ENCODE results near the gene CADPS. TPM values are rescaled to one million over a fixed set of nuclear protein-coding genes. Genes with fewer than 3 reads are reported as not detected.

Gene CADPS
- total RNA-seq, 1 donor from 2014 or later, result not detected

- Histone ChIP-seq H3K9me3 (no peaks in the 10 kb centered on the region), H3K4me3 (no peak overlapping the region), H3K27me3 (no peaks in the 10 kb centered on the region), H3K27ac (no peak overlapping the region), H3K36me3 (no peaks in the 10 kb centered on the region), H3K4me1 (no peaks in the 10 kb centered on the region)
- no peak for DNase-seq (ENCODE audit: low spot score in 2 of 2)
- TF ChIP-seq CTCF (IDR thresholded peaks at IDR 0.05), result no peak
- intact Hi-C loops (cut with DNase I), result no loop called here
Observed at GRCh38 chr3:62413687-62414086, 461.5 kb downstream of the CADPS start.

- no peak for DNase-seq (ENCODE audit: low spot score in 2 of 2)
- Histone ChIP-seq H3K27me3 (no peaks in the 10 kb centered on the region), H3K9me3 (no peaks in the 10 kb centered on the region), H3K27ac (no peak overlapping the region), H3K36me3 (no peaks in the 10 kb centered on the region), H3K4me3 (no peak overlapping the region), H3K4me1 (no peaks in the 10 kb centered on the region)
- intact Hi-C loops (cut with DNase I), result no loop called here
- no peak for TF ChIP-seq CTCF (IDR thresholded peaks at IDR 0.05)
Observed at GRCh38 chr3:62406945-62407344, 468.3 kb downstream of the CADPS start.

- H3K27ac ChIP-seq, result no peak overlapping the region
- TF ChIP-seq CTCF (IDR thresholded peaks at IDR 0.05), result no peak
Observed at GRCh38 chr3:62405566-62405965, 469.6 kb downstream of the CADPS start.

GRCh38 chr3:62405135-62405534 lies 470.1 kb downstream of the CADPS start:
- intact Hi-C loops (cut with DNase I), result no loop called here
- no peaks in the 10 kb centered on the region for H3K27me3 ChIP-seq
- no peak overlapping the region for H3K27ac ChIP-seq
- no peaks in the 10 kb centered on the region for H3K4me1 ChIP-seq
- no peak for DNase-seq (ENCODE audit: low spot score in 2 of 2)
- TF ChIP-seq CTCF (IDR thresholded peaks at IDR 0.05), result no peak
- no peaks in the 10 kb centered on the region for H3K9me3 ChIP-seq
- no peak overlapping the region for H3K4me3 ChIP-seq
- no peaks in the 10 kb centered on the region for H3K36me3 ChIP-seq

More at GRCh38 chr3:62405566-62405965, 469.6 kb downstream of the CADPS start:
- no peak for DNase-seq (ENCODE audit: low spot score in 2 of 2)
- H3K4me1 ChIP-seq, result no peaks in the 10 kb centered on the region
- H3K27me3 ChIP-seq, result no peaks in the 10 kb centered on the region
- no peaks in the 10 kb centered on the region for H3K9me3 ChIP-seq
- no peaks in the 10 kb centered on the region for H3K36me3 ChIP-seq
- intact Hi-C loops (cut with DNase I), result no loop called here
- no peak overlapping the region for H3K4me3 ChIP-seq

- TF ChIP-seq CTCF (IDR thresholded peaks at IDR 0.05), result no peak
- no peaks in the 10 kb centered on the region for H3K27me3 ChIP-seq
- H3K4me1 ChIP-seq, result no peaks in the 10 kb centered on the region
- no peak overlapping the region for H3K4me3 ChIP-seq
- DNase-seq (ENCODE audit: low spot score in 2 of 2), result no peak
- H3K27ac ChIP-seq, result no peak overlapping the region
- H3K9me3 ChIP-seq, result no peaks in the 10 kb centered on the region
- intact Hi-C loops (cut with DNase I), result no loop called here
- H3K36me3 ChIP-seq, result no peaks in the 10 kb centered on the region
Observed at GRCh38 chr3:62404321-62404720, 470.9 kb downstream of the CADPS start.

GRCh38 chr3:62403765-62404164 lies 471.5 kb downstream of the CADPS start:
- no peak for TF ChIP-seq CTCF (IDR thresholded peaks at IDR 0.05)
- Histone ChIP-seq H3K27ac (no peak overlapping the region), H3K9me3 (no peaks in the 10 kb centered on the region), H3K4me1 (no peaks in the 10 kb centered on the region), H3K27me3 (no peaks in the 10 kb centered on the region), H3K36me3 (no peaks in the 10 kb centered on the region), H3K4me3 (no peak overlapping the region)
- intact Hi-C loops (cut with DNase I), result no loop called here
- no peak for DNase-seq (ENCODE audit: low spot score in 2 of 2)
